ENCODE measurements around the gene RSRC1. TPM values are rescaled to one million over a fixed set of nuclear protein-coding genes. Genes with fewer than 3 reads are reported as not detected.

The RSRC1 gene
- total RNA-seq, 1 experiment from 2014 or later, result 37.9 TPM

GRCh38 chr3:158453004-158453403 is 343.1 kb downstream of the RSRC1 start:
- Histone ChIP-seq H3T11ph (ENCODE audit: low read length) (no peak overlapping the region), H3K9me3 (ENCODE audit: control insufficient read depth, low read depth, low read length) (no peaks in the 10 kb centered on the region), H3K56ac (ENCODE audit: insufficient read length, low read depth, low read length) (no peak overlapping the region), H4K8ac (replicated peaks; ENCODE audit: insufficient read length, low read depth, low read length) (no peak overlapping the region), H2BK12ac (ENCODE audit: insufficient read length, low read depth, low read length) (no peak overlapping the region), H3K27ac (ENCODE audit: insufficient read length, low read depth, low read length) (no peak overlapping the region), H2BK5ac (ENCODE audit: insufficient read length, low read length) (no peak overlapping the region), H3K18ac (ENCODE audit: insufficient read length, low read depth, low read length) (no peak overlapping the region), H3K4ac (ENCODE audit: low read depth, low read length) (no peak overlapping the region), H2AK5ac (ENCODE audit: insufficient read length, low read length) (no peak overlapping the region), H3K23me2 (ENCODE audit: insufficient read length, low read depth, low read length, poor library complexity, severe bottlenecking) (no peaks in the 10 kb centered on the region), H3K79me1 (ENCODE audit: insufficient read depth, low read depth, low read length, poor library complexity, severe bottlenecking) (no peaks in the 10 kb centered on the region), H2BK15ac (ENCODE audit: low read depth, low read length) (no peak overlapping the region), H3K79me2 (ENCODE audit: insufficient read depth, low read length) (no peaks in the 10 kb centered on the region), H3K27me3 (ENCODE audit: insufficient read depth, low read length) (no peaks in the 10 kb centered on the region), H4K5ac (ENCODE audit: insufficient read length, low read depth, low read length) (no peak overlapping the region), H2AFZ (ENCODE audit: low read length) (no peak overlapping the region), H2BK20ac (ENCODE audit: low read depth, low read length, poor library complexity, severe bottlenecking) (no peak overlapping the region), H4K20me1 (ENCODE audit: control insufficient read depth, insufficient read depth, insufficient read length) (no peaks in the 10 kb centered on the region), H3K4me2 (ENCODE audit: insufficient read depth, insufficient read length, low read length) (no peak overlapping the region), H4K91ac (ENCODE audit: insufficient read length, low read depth, low read length) (no peak overlapping the region), H3K4me1 (ENCODE audit: insufficient read depth, low read length) (no peaks in the 10 kb centered on the region), H3K14ac (ENCODE audit: insufficient read depth, low read length) (no peak overlapping the region), H3K23ac (ENCODE audit: insufficient read length, low read depth, low read length) (no peak overlapping the region), H3K9ac (ENCODE audit: extremely low read depth, insufficient read length, low read length) (no peak overlapping the region), H2BK120ac (ENCODE audit: low read depth, low read length, poor library complexity, severe bottlenecking) (no peak overlapping the region)
- Mint-ChIP-seq H3K4me1 (no peaks in the 10 kb centered on the region), H3K27ac (no peak overlapping the region), H3K9me3 (no peaks in the 10 kb centered on the region), H3K4me3 (no peak overlapping the region), H3K27me3 (ENCODE audit: low read depth) (no peaks in the 10 kb centered on the region), H3K36me3 (ENCODE audit: insufficient read depth in 1 of 3, low read depth in 3 of 3) (no peaks in the 10 kb centered on the region)
- DNase-seq, result no peak
- no CpG with 5 or more reads among the region's 2 CpGs for WGBS (ENCODE audit: extremely low coverage, insufficient read length, low lambda C conversion rate)
- TF ChIP-seq CTCF (conservative IDR thresholded peaks at IDR 0.05), result no peak
